Skeletal muscle satellite cell (primary cell): ENCODE measurements around the gene DYSF.

Experiments
- H3K27me3 ChIP-seq: 2 replicates; pipeline ENCODE4 v1.7.0; 2013; ENCODE audit warnings: low read length; ENCODE audit not compliant: control insufficient read depth, insufficient read depth
- H3K36me3 ChIP-seq: 2 replicates; pipeline ENCODE4 v1.7.0; 2013; ENCODE audit warnings: mild to moderate bottlenecking, control low read depth, low read length; ENCODE audit not compliant: insufficient read depth
- H3K4me1 ChIP-seq: 2 replicates; pipeline ENCODE4 v1.7.0; 2013; ENCODE audit warnings: low read length; ENCODE audit not compliant: control insufficient read depth, insufficient read depth
- H3K4me2 ChIP-seq: 2 replicates; pipeline ENCODE4 v1.7.0; 2013; ENCODE audit warnings: mild to moderate bottlenecking, low read length
- H3K4me3 ChIP-seq: 2 replicates; pipeline ENCODE4 v1.7.0; 2013; ENCODE audit warnings: low read length
- H3K9ac ChIP-seq: 2 replicates; pipeline ENCODE4 v1.7.0; 2013; ENCODE audit warnings: mild to moderate bottlenecking, low read depth, low read length, moderate library complexity
- H3K9me3 ChIP-seq: replicated peaks from 2 replicates; pipeline ENCODE4 v1.7.0; 2013; ENCODE audit warnings: mild to moderate bottlenecking, control low read depth, low read length

DYSF gene

GRCh38 chr2:71589763-71590162 is 136.4 kb downstream of the DYSF start:
- Histone ChIP-seq H3K36me3 (no peaks in the 10 kb centered on the region), H3K27me3 (peaks cover 4% of the 10 kb centered on the region)

GRCh38 chr2:71591044-71591443 is 137.7 kb downstream of the DYSF start:
- Histone ChIP-seq H3K36me3 (no peaks in the 10 kb centered on the region), H3K4me1 (peaks cover 7% of the 10 kb centered on the region), H3K4me3 (no peak overlapping the region), H3K9ac (no peak overlapping the region), H3K9me3 (no peaks in the 10 kb centered on the region), H3K4me2 (no peak overlapping the region), H3K27me3 (peaks cover 4% of the 10 kb centered on the region)

More at GRCh38 chr2:71589763-71590162, 136.4 kb downstream of the DYSF start:
- H3K4me1 ChIP-seq = peaks cover 7% of the 10 kb centered on the region
- no peak overlapping the region for H3K4me3 ChIP-seq
- no peak overlapping the region for H3K9ac ChIP-seq
- H3K9me3 ChIP-seq = no peaks in the 10 kb centered on the region
- no peak overlapping the region for H3K4me2 ChIP-seq

GRCh38 chr2:71592181-71592711 is 138.9 kb downstream of the DYSF start:
- Histone ChIP-seq H3K27me3 (peaks cover 4% of the 10 kb centered on the region), H3K4me3 (no peak overlapping the region), H3K4me1 (peaks cover 7% of the 10 kb centered on the region), H3K4me2 (no peak overlapping the region), H3K36me3 (no peaks in the 10 kb centered on the region), H3K9ac (no peak overlapping the region), H3K9me3 (no peaks in the 10 kb centered on the region)

- no peaks in the 10 kb centered on the region for H3K9me3 ChIP-seq
- H3K4me3 ChIP-seq = no peak overlapping the region
- H3K4me1 ChIP-seq = peaks cover 7% of the 10 kb centered on the region
- no peak overlapping the region for H3K4me2 ChIP-seq
- H3K27me3 ChIP-seq = no peaks in the 10 kb centered on the region
- H3K36me3 ChIP-seq = no peaks in the 10 kb centered on the region
- no peak overlapping the region for H3K9ac ChIP-seq
These were observed 142.2 kb downstream of the DYSF start for GRCh38 chr2:71595569-71595968.

DNA sequence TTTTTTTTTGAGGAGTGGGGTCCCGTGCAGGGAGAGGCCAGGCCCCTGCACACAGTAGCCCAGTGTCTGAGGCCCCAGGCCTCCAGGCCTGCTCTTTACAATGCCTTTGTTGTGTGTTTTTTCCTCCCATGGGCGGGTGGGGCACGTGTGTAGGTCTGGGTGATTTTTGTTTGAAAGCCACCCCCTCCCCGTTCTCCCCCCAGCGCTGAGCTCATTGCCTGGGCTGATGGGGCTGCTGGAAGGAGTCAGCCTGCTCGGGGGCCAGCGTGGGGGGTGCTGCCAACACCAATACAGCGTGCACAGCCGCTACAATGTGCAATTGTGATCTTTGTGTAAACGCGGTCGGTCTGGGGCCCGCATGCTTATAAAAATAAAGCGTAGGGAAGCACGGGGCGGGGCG is 142.7 kb downstream of the DYSF start:
- Histone ChIP-seq H3K4me1 (peaks cover 7% of the 10 kb centered on the region), H3K36me3 (no peaks in the 10 kb centered on the region), H3K9me3 (no peaks in the 10 kb centered on the region), H3K4me3 (no peak overlapping the region), H3K9ac (no peak overlapping the region), H3K4me2 (no peak overlapping the region), H3K27me3 (no peaks in the 10 kb centered on the region)

DNA sequence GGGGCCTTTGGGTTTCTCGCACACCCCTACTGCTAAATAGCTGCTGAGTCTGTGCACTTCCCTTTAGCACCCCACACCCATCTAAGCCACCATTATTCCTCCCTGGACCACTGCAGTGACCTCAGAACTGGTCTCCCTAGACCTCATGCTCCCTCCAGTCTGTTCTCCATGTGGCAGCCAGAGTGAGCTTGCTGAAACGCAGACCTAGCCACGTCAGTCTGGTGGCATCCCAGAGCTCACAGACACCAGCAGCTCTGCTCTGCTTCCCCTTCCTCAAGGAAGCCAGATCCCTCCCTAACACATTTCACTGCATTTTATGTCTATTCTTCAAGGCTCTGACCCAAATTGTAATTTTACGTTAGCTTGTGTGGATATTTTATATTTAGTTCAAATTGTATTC is 144.4 kb downstream of the DYSF start:
- no peaks in the 10 kb centered on the region for H3K27me3 ChIP-seq
- H3K4me2 ChIP-seq = no peak overlapping the region
- no peaks in the 10 kb centered on the region for H3K4me1 ChIP-seq
- H3K36me3 ChIP-seq = no peaks in the 10 kb centered on the region
- no peak overlapping the region for H3K4me3 ChIP-seq
- no peak overlapping the region for H3K9ac ChIP-seq
- H3K9me3 ChIP-seq = no peaks in the 10 kb centered on the region

DNA sequence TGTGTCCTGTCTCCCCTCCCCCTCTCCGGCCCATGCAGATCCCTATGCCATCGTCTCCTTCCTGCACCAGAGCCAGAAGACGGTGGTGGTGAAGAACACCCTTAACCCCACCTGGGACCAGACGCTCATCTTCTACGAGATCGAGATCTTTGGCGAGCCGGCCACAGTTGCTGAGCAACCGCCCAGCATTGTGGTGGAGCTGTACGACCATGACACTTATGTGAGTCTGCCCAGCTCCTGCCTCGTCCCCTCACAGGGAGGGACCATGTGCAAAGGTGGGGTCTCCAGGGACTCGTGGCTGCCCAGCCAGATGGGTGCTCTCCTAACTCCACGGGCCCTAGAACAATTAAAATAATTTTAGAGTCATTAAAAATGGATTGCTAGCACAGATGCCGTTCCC is 145.2 kb downstream of the DYSF start:
- H3K9ac ChIP-seq = no peak overlapping the region
- H3K9me3 ChIP-seq = no peaks in the 10 kb centered on the region
- H3K4me2 ChIP-seq = no peak overlapping the region
- H3K27me3 ChIP-seq = no peaks in the 10 kb centered on the region
- H3K4me3 ChIP-seq = no peak overlapping the region
- H3K36me3 ChIP-seq = no peaks in the 10 kb centered on the region
- no peaks in the 10 kb centered on the region for H3K4me1 ChIP-seq

DNA sequence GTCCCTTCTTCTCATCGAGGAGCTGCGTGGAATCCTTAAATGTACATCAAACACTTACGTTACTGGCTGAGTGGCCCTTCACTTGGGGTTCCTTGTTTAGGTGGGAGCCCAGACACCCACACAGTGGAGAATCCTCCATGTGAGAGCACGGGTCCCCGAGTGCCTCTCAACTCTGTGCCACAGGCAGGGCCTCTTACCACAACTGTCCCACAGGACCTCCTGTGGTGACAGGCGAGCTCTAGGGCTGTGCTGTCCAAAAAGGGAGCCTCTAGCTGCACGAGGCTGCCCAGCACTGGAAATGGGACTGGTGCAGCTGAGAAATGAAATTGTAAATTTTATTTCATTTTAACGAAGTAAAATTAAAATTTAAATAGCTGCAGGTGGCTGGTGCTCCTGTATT is 145.7 kb downstream of the DYSF start:
- Histone ChIP-seq H3K9me3 (no peaks in the 10 kb centered on the region), H3K4me1 (no peaks in the 10 kb centered on the region), H3K36me3 (no peaks in the 10 kb centered on the region), H3K9ac (no peak overlapping the region), H3K4me3 (no peak overlapping the region), H3K27me3 (no peaks in the 10 kb centered on the region), H3K4me2 (no peak overlapping the region)

- peaks cover 5% of the 10 kb centered on the region for H3K27me3 ChIP-seq
- H3K4me1 ChIP-seq = no peaks in the 10 kb centered on the region
- H3K9me3 ChIP-seq = no peaks in the 10 kb centered on the region
These were observed 146.4 kb downstream of the DYSF start for GRCh38 chr2:71599646-71600236.

GRCh38 chr2:71600555-71600954 is 147.2 kb downstream of the DYSF start:
- H3K4me2 ChIP-seq = no peak overlapping the region
- no peaks in the 10 kb centered on the region for H3K4me1 ChIP-seq
- no peak overlapping the region for H3K4me3 ChIP-seq
- H3K27me3 ChIP-seq = peaks cover 10% of the 10 kb centered on the region
- no peaks in the 10 kb centered on the region for H3K36me3 ChIP-seq
- no peak overlapping the region for H3K9ac ChIP-seq
- no peaks in the 10 kb centered on the region for H3K9me3 ChIP-seq

More at GRCh38 chr2:71599646-71600236, 146.4 kb downstream of the DYSF start:
- H3K4me3 ChIP-seq = no peak overlapping the region
- no peak overlapping the region for H3K9ac ChIP-seq
- H3K36me3 ChIP-seq = no peaks in the 10 kb centered on the region
- no peak overlapping the region for H3K4me2 ChIP-seq

GRCh38 chr2:71601136-71602114 is 148.1 kb downstream of the DYSF start:
- Histone ChIP-seq H3K9ac (no peak overlapping the region), H3K4me1 (no peaks in the 10 kb centered on the region), H3K4me3 (no peak overlapping the region), H3K27me3 (peaks cover 11% of the 10 kb centered on the region), H3K9me3 (no peaks in the 10 kb centered on the region), H3K36me3 (no peaks in the 10 kb centered on the region), H3K4me2 (no peak overlapping the region)
